ENCODE data around the gene SLC25A10.
A peak's percentile ranks its signal among the peaks of the same experiment; 100 is the strongest.

The SLC25A10 gene

GRCh38 chr17:81701288-81702071 is 10.6 kb upstream of the SLC25A10 start:
- no peak for DNase-seq (ENCODE audit: extremely low read depth, low read depth)
- no peak for TF ChIP-seq CTCF (IDR thresholded peaks at IDR 0.05; ENCODE audit: low read depth, low read length)

GRCh38 chr17:81702934-81703746 is 8.9 kb upstream of the SLC25A10 start, which contains the start of gene MRPL12:
Gene MRPL12, plus strand, starts transcription at chr17:81703367. Its CDS starts 135 bp downstream, at chr17:81703502.
- TF ChIP-seq CTCF (IDR thresholded peaks at IDR 0.05; ENCODE audit: low read depth, low read length), result no peak
- DNase-seq (ENCODE audit: extremely low read depth, low read depth), result peak; percentile 73

GRCh38 chr17:81703747-81704654 is 8.1 kb upstream of the SLC25A10 start:
- no peak for DNase-seq (ENCODE audit: extremely low read depth, low read depth)
- no peak for TF ChIP-seq CTCF (IDR thresholded peaks at IDR 0.05; ENCODE audit: low read depth, low read length)

- TF ChIP-seq CTCF (IDR thresholded peaks at IDR 0.05; ENCODE audit: low read depth, low read length), result no peak
Measured at GRCh38 chr17:81705518-81706231, 6.4 kb upstream of the SLC25A10 start.

GRCh38 chr17:81706232-81706611 is 5.9 kb upstream of the SLC25A10 start:
- no peak for TF ChIP-seq CTCF (IDR thresholded peaks at IDR 0.05; ENCODE audit: low read depth, low read length)
- DNase-seq (ENCODE audit: extremely low read depth, low read depth), result no peak

More at GRCh38 chr17:81705518-81706231, 6.4 kb upstream of the SLC25A10 start:
- DNase-seq (ENCODE audit: extremely low read depth, low read depth), result no peak

GRCh38 chr17:81706757-81707624 is 5.1 kb upstream of the SLC25A10 start:
- no peak for TF ChIP-seq CTCF (IDR thresholded peaks at IDR 0.05; ENCODE audit: low read depth, low read length)
- DNase-seq (ENCODE audit: extremely low read depth, low read depth), result no peak
